ENCODE measurements around the gene PISD.

GRCh38 chr22:31625257-31625640 lies 36.8 kb downstream of the PISD start:
- TF ChIP-seq FOS (IDR thresholded peaks at IDR 0.05; ENCODE audit: borderline replicate concordance, insufficient read depth, low read length) (no peak), POLR2A (IDR thresholded peaks at IDR 0.05; ENCODE audit: low read depth, low read length) (no peak), CTCF (IDR thresholded peaks at IDR 0.05; ENCODE audit: extremely low read depth in 1 of 2, insufficient read depth in 1 of 2, low read depth in 1 of 2, low read length in 2 of 2) (no peak), MAX (IDR thresholded peaks at IDR 0.05; ENCODE audit: insufficient read depth, insufficient read length) (no peak), EZH2 (IDR thresholded peaks at IDR 0.05; ENCODE audit: borderline replicate concordance, low read depth, low read length, severe bottlenecking) (no peak)
